Stomach (tissue), 9 donors: Measurements from ENCODE around the gene PTHLH. TPM values are rescaled to one million over a fixed set of nuclear protein-coding genes. Genes with fewer than 3 reads are reported as not detected.

Experiments used
- DNase-seq, 2 donors: peaks; one replicate each; pipeline versions ENCODE4 v3.0.0 to v3.0.0-alpha.2; 2013 to 2019
- H3K27ac ChIP-seq, 5 donors: fragments of 200-600 bp in 4 of 5; sonication (generic) in 4 of 5; one replicate each; pipeline ENCODE4 v1.5.1; 2013 to 2019; ENCODE audit warnings: mild to moderate bottlenecking in 1 of 5, moderate library complexity in 1 of 5
- H3K27me3 ChIP-seq, 3 donors: fragments of 200-600 bp; sonication (generic); one replicate each; pipeline ENCODE4 v1.5.1; 2017 to 2019; ENCODE audit warnings: mixed run types in 1 of 3
- H3K36me3 ChIP-seq, 4 donors: fragments of 200-600 bp; sonication (generic); 1 replicate in 3 of 4; 2 replicates in 1 of 4; pipeline ENCODE4 v1.5.1; 2016 to 2019
- H3K4me1 ChIP-seq, 4 donors: fragments of 200-600 bp; sonication (generic); one replicate each; pipeline ENCODE4 v1.5.1; 2016 to 2019
- H3K4me3 ChIP-seq, 4 donors: fragments of 200-600 bp; sonication (generic) in 3 of 4; one replicate each; pipeline ENCODE4 v1.5.1; 2016 to 2019; ENCODE audit warnings: mild to moderate bottlenecking in 1 of 4
- H3K9me3 ChIP-seq, 4 donors: fragments of 200-600 bp; sonication (generic); one replicate each; pipeline ENCODE4 v1.5.1; 2016 to 2019
- CTCF ChIP-seq, 7 experiments: fragments of 450-650 bp in 4 of 7; fragments of 200-600 bp in 3 of 7; sonication (generic) in 3 of 7; IDR thresholded peaks; one replicate each; pipeline ENCODE4 v1.5.1; 2016 to 2019; ENCODE audit warnings: antibody characterized with exemption in 7 of 7, control low read depth in 2 of 7, mild to moderate bottlenecking in 1 of 7
- EP300 ChIP-seq: sonication (generic); formaldehyde crosslinking; IDR thresholded peaks from one replicate; pipeline ENCODE4 v1.6.1; 2017; ENCODE audit warnings: antibody characterized with exemption
- POLR2A ChIP-seq, 4 donors: fragments of 450-650 bp; IDR thresholded peaks; one replicate each; pipeline ENCODE4 v1.6.1; 2016; ENCODE audit warnings: antibody characterized with exemption in 4 of 4, control low read depth in 2 of 4, mild to moderate bottlenecking in 1 of 4, moderate library complexity in 1 of 4
- POLR2AphosphoS5 ChIP-seq, 3 donors: sonication (generic); formaldehyde crosslinking; IDR thresholded peaks; one replicate each; pipeline ENCODE4 v1.6.1; 2016; ENCODE audit warnings: antibody characterized with exemption in 3 of 3
- WGBS, 5 donors: extraction: QIAGEN DNeasy Blood & Tissue Kit in 3 of 5; methylation state at CpG; one replicate each; pipeline versions ENCODE4 v1.1.5 to v1.1.7; 2013 to 2018; 5-methylcytosine and 5-hydroxymethylcytosine counted together
- intact Hi-C: fragments of 100-400 bp; cut with DNase I; formaldehyde crosslinking; loops from one replicate; pipeline ENCODE4 v1.15.1; 2023; ENCODE audit warnings: low total_unique reads
- polyA plus RNA-seq, 3 donors: library from polyadenylated mRNA; stranded (reverse); fragments of 200-250 nt; gene quantifications; one replicate each; pipeline ENCODE4 v1.2.3, GENCODE V29; 2013
- total RNA-seq, 5 donors: library from RNA; depleted of rRNA; stranded (reverse); fragments of >200 nt; gene quantifications; one replicate each; pipeline versions ENCODE4 v1.1.0 to v1.2.3, GENCODE V29; 2014 to 2016
- donor health status: healthy with polysubstance abuse.
- donor health status: Bipolar disorder and iron deficiency.
- donor health status: healthy.

Gene PTHLH
- total and polyA plus RNA-seq, 8 donors: 0.58 to 4.8 (median 1.7) TPM; not detected in 2

- H3K27me3 ChIP-seq: peaks cover 10 to 65% (median 23%) of the 10 kb centered on the region in 3 donors
- intact Hi-C loops: no loop called here
- 1 to 2% (median 2%) methylated on average over 46 to 61 of the region's 61 CpGs for WGBS, 5 donors
- no peaks in the 10 kb centered on the region for H3K9me3 ChIP-seq
- peaks cover 19 to 32% (median 31%) of the 10 kb centered on the region in 4 donors for H3K4me1 ChIP-seq
- H3K4me3 ChIP-seq: peak overlapping the region; percentile 22 to 55 (median 40)
- H3K36me3 ChIP-seq: no peaks in the 10 kb centered on the region
- TF ChIP-seq POLR2AphosphoS5 (IDR thresholded peaks at IDR 0.05) (no peak), EP300 (no peak), CTCF (IDR thresholded peaks at IDR 0.05) (no peak), POLR2A (IDR thresholded peaks at IDR 0.05) (no peak)
- peak in 1 of 2 donors; percentile 80 for DNase-seq
- H3K27ac ChIP-seq: no peak overlapping the region
Measured at GRCh38 chr12:27975222-27976136, 2.9 kb upstream of the PTHLH start.

- intact Hi-C loops: no loop called here
Measured at GRCh38 chr12:27974735-27975221, 2.2 kb upstream of the PTHLH start.

GRCh38 chr12:27973487-27973890, 956 bp upstream of the PTHLH start:
- H3K4me3 ChIP-seq: no peak overlapping the region
- no peak overlapping the region for H3K27ac ChIP-seq
- no peak for DNase-seq
- peaks cover 33 to 49% (median 48%) of the 10 kb centered on the region in 4 donors for H3K4me1 ChIP-seq
- TF ChIP-seq POLR2AphosphoS5 (IDR thresholded peaks at IDR 0.05) (peak in 1 of 3 donors; percentile 9), POLR2A (IDR thresholded peaks at IDR 0.05) (no peak)
- H3K9me3 ChIP-seq: no peaks in the 10 kb centered on the region
- WGBS, 5 donors: 58 to 67% (median 61%) methylated on average over 4 of the region's 4 CpGs
- peaks cover 10 to 85% (median 36%) of the 10 kb centered on the region in 3 donors for H3K27me3 ChIP-seq
- intact Hi-C loops: no loop called here
- H3K36me3 ChIP-seq: no peaks in the 10 kb centered on the region

More at GRCh38 chr12:27974735-27975221, 2.2 kb upstream of the PTHLH start:
- no peak overlapping the region for H3K27ac ChIP-seq
- H3K4me1 ChIP-seq: peaks cover 21 to 36% (median 36%) of the 10 kb centered on the region in 4 donors
- H3K9me3 ChIP-seq: no peaks in the 10 kb centered on the region
- peaks cover 10 to 72% (median 26%) of the 10 kb centered on the region in 3 donors for H3K27me3 ChIP-seq
- peak overlapping the region; percentile 22 to 55 (median 40) for H3K4me3 ChIP-seq
- no peak for DNase-seq
- no peaks in the 10 kb centered on the region for H3K36me3 ChIP-seq
- TF ChIP-seq CTCF (IDR thresholded peaks at IDR 0.05): no peak
- WGBS, 5 donors: 2 to 9% (median 6%) methylated on average over 19 to 26 of the region's 26 CpGs

- DNase-seq: no peak
- peaks cover 10 to 88% (median 41%) of the 10 kb centered on the region in 3 donors for H3K27me3 ChIP-seq
- WGBS, 5 donors: 21 to 32% (median 26%) methylated on average over 7 of the region's 7 CpGs
- no peaks in the 10 kb centered on the region for H3K36me3 ChIP-seq
- H3K9me3 ChIP-seq: no peaks in the 10 kb centered on the region
- peak overlapping the region in 1 of 5 donors; percentile 74 for H3K27ac ChIP-seq
- peaks cover 33 to 61% (median 56%) of the 10 kb centered on the region in 4 donors for H3K4me1 ChIP-seq
- H3K4me3 ChIP-seq: peak overlapping the region in 1 of 4 donors; percentile 67
- TF ChIP-seq POLR2A (IDR thresholded peaks at IDR 0.05) (no peak), EP300 (no peak), CTCF (IDR thresholded peaks at IDR 0.05) (no peak), POLR2AphosphoS5 (IDR thresholded peaks at IDR 0.05) (no peak)
- intact Hi-C loops: no loop called here
Measured at GRCh38 chr12:27971606-27972005, 927 bp downstream of the PTHLH start.
